Psoas muscle (tissue), 8 donors: ENCODE data around the gene NCOR1. TPM values are rescaled to one million over a fixed set of nuclear protein-coding genes. Genes with fewer than 3 reads are reported as not detected.

ENCODE experiments used
- ATAC-seq, 4 donors: fragments of 200-7000 bp; cut with Tn5 transposase; one replicate each; pipeline ENCODE4 v1.9.1; 2020; ENCODE audit warnings: moderate library complexity in 3 of 4, mild to moderate bottlenecking in 2 of 4
- DNase-seq, 2 donors: peaks; one replicate each; pipeline ENCODE4 v3.0.0-alpha.2; 2020
- H3K27ac ChIP-seq: fragments of 200-600 bp; one replicate; pipeline ENCODE4 v1.8.0; 2022
- H3K27me3 ChIP-seq, 3 donors: fragments of 200-600 bp in 1 of 3; one replicate each; pipeline versions ENCODE4 v1.6.1 to v1.8.0; 2013 to 2022; ENCODE audit warnings: low read length in 2 of 3, mild to moderate bottlenecking in 2 of 3, moderate library complexity in 1 of 3; ENCODE audit not compliant: insufficient read depth in 3 of 3
- H3K36me3 ChIP-seq, 2 donors: fragments of 200-600 bp in 1 of 2; one replicate each; pipeline versions ENCODE4 v1.6.1 to v1.8.0; 2013 to 2022; ENCODE audit warnings: low read depth in 1 of 2, mild to moderate bottlenecking in 1 of 2, moderate library complexity in 1 of 2; ENCODE audit not compliant: insufficient read depth in 1 of 2
- H3K4me1 ChIP-seq: fragments of 200-600 bp; one replicate; pipeline ENCODE4 v1.8.0; 2022
- H3K4me3 ChIP-seq: fragments of 200-600 bp; one replicate; pipeline ENCODE4 v1.8.0; 2022; ENCODE audit warnings: mild to moderate bottlenecking
- H3K9me3 ChIP-seq: fragments of 200-600 bp; one replicate; pipeline ENCODE4 v1.8.0; 2022
- CTCF ChIP-seq: fragments of 200-600 bp; IDR thresholded peaks from one replicate; pipeline ENCODE4 v1.8.0; 2022; ENCODE audit warnings: antibody characterized with exemption
- WGBS, 3 donors: extraction: QIAGEN DNeasy Blood & Tissue Kit; methylation state at CpG; one replicate each; pipeline versions ENCODE4 v1.1.6 to v1.1.7; 2013; 5-methylcytosine and 5-hydroxymethylcytosine counted together
- intact Hi-C, 2 donors: fragments of 100-400 bp; cut with DNase I; formaldehyde crosslinking; loops; one replicate each; pipeline versions ENCODE4 v1.11.0 to v1.14.2; 2022
- polyA plus RNA-seq, 3 donors: library from polyadenylated mRNA; stranded (reverse); fragments of 200-250 nt; gene quantifications; one replicate each; pipeline ENCODE4 v1.2.3, GENCODE V29; 2013
- total RNA-seq, 4 donors: library from RNA; stranded (reverse); fragmentation: NEBNext Ultra II Directional in 2 of 4; extraction: Animal tissue kit (Norgen Biotek cat#: 25700) in 2 of 4; gene quantifications; one replicate each; pipeline versions ENCODE4 v1.2.1 to v1.2.4, GENCODE V29; 2021 to 2023
- donor health status: healthy with polysubstance abuse.
- donor health status: DM: no; HTN: no; CAD: no; lungs with moderate emphysema.
- donor health status: Bipolar disorder and iron deficiency.
- donor health status: healthy.
- donor health status: DM: yes; HTN: yes; CAD: no.
- donor health status: DM: no; HTN: no; CAD: no.
- donor health status: DM: no; HTN: no; CAD: no.
- donor health status: DM: yes; HTN: yes; CAD: no.

Gene NCOR1
- total and polyA plus RNA-seq, 7 donors: 22.8 to 102 (median 78.8) TPM

GRCh38 chr17:16250635-16251034 is 35.3 kb upstream of the NCOR1 start:
- H3K4me3 ChIP-seq: no peak overlapping the region
- TF ChIP-seq CTCF: no peak
- WGBS, 3 donors: 72 to 82% (median 76%) methylated on average over 1 of the region's 1 CpG
- H3K36me3 ChIP-seq: no peaks in the 10 kb centered on the region
- no peaks in the 10 kb centered on the region for H3K27me3 ChIP-seq
- DNase-seq: no peak
- H3K27ac ChIP-seq: no peak overlapping the region
- ATAC-seq: peak; percentile 52 to 75 (median 68)
- peaks cover 13% of the 10 kb centered on the region for H3K4me1 ChIP-seq
- intact Hi-C loops: no loop called here
- H3K9me3 ChIP-seq: no peaks in the 10 kb centered on the region

GRCh38 chr17:16247586-16247984 is 32.3 kb upstream of the NCOR1 start:
- intact Hi-C loops: no loop called here
- no peaks in the 10 kb centered on the region for H3K9me3 ChIP-seq
- peaks cover 6% of the 10 kb centered on the region for H3K4me1 ChIP-seq
- H3K27ac ChIP-seq: no peak overlapping the region
- no peak overlapping the region for H3K4me3 ChIP-seq
- WGBS, 3 donors: 95 to 98% (median 97%) methylated on average over 7 of the region's 7 CpGs
- no peaks in the 10 kb centered on the region for H3K36me3 ChIP-seq
- DNase-seq: no peak
- no peaks in the 10 kb centered on the region for H3K27me3 ChIP-seq
- ATAC-seq: no peak
- no peak for TF ChIP-seq CTCF

GRCh38 chr17:16243801-16244567 is 28.6 kb upstream of the NCOR1 start:
- Histone ChIP-seq H3K4me3 (no peak overlapping the region), H3K9me3 (no peaks in the 10 kb centered on the region), H3K27me3 (no peaks in the 10 kb centered on the region), H3K4me1 (no peaks in the 10 kb centered on the region), H3K27ac (no peak overlapping the region), H3K36me3 (no peaks in the 10 kb centered on the region)
- intact Hi-C loops: no loop called here
- DNase-seq: no peak
- no peak for ATAC-seq
- no peak for TF ChIP-seq CTCF
- 83 to 86% (median 85%) methylated on average over 9 of the region's 9 CpGs for WGBS, 3 donors

GRCh38 chr17:16243385-16243784 is 28.1 kb upstream of the NCOR1 start:
- Histone ChIP-seq H3K27ac (no peak overlapping the region), H3K4me3 (no peak overlapping the region), H3K4me1 (no peaks in the 10 kb centered on the region), H3K36me3 (no peaks in the 10 kb centered on the region), H3K9me3 (no peaks in the 10 kb centered on the region), H3K27me3 (no peaks in the 10 kb centered on the region)
- no peak for TF ChIP-seq CTCF
- WGBS, 3 donors: 89 to 90% (median 89%) methylated on average over 5 of the region's 5 CpGs
- no peak for ATAC-seq
- intact Hi-C loops: no loop called here
- DNase-seq: no peak

GRCh38 chr17:16241906-16242399 is 26.6 kb upstream of the NCOR1 start:
- H3K9me3 ChIP-seq: no peaks in the 10 kb centered on the region
- no peaks in the 10 kb centered on the region for H3K4me1 ChIP-seq
- no peak overlapping the region for H3K27ac ChIP-seq
- DNase-seq (no peak), ATAC-seq (no peak)
- TF ChIP-seq CTCF: no peak
- H3K4me3 ChIP-seq: no peak overlapping the region
- H3K27me3 ChIP-seq: no peaks in the 10 kb centered on the region
- H3K36me3 ChIP-seq: peaks cover 0 to 2% of the 10 kb centered on the region in 2 donors
- intact Hi-C loops: no loop called here
